GM23248 (cell line): ENCODE data around the gene RGS19. TPM values are rescaled to one million over a fixed set of nuclear protein-coding genes. Genes with fewer than 3 reads are reported as not detected.
"Not testable (repeated sequence)": the region's sequence is repeated elsewhere in the genome, so short reads cannot be mapped to it uniquely, and the experiment has no call there.

ENCODE experiments used
- DNase-seq: peaks from one replicate; pipeline ENCODE4 v3.0.0-alpha.2; 2015
- H2AFZ ChIP-seq: fragments of 200-600 bp; sonication (generic); 2 replicates; pipeline ENCODE4 v1.6.1; 2016; ENCODE audit warnings: antibody characterized with exemption
- H3F3A ChIP-seq: fragments of 200-600 bp; sonication (generic); 2 replicates; pipeline ENCODE4 v1.6.1; 2016; ENCODE audit warnings: mild to moderate bottlenecking, antibody characterized with exemption, mixed run types; ENCODE audit not compliant: insufficient read depth
- H3K27ac ChIP-seq: fragments of 200-600 bp; sonication (generic); 2 replicates; pipeline ENCODE4 v1.5.1; 2016; ENCODE audit warnings: mild to moderate bottlenecking
- H3K27me3 ChIP-seq: fragments of 200-600 bp; sonication (generic); replicated peaks from 2 replicates; pipeline ENCODE4 v1.6.1; 2016; ENCODE audit warnings: mild to moderate bottlenecking; ENCODE audit not compliant: insufficient read depth
- H3K36me3 ChIP-seq: fragments of 200-600 bp; sonication (generic); 2 replicates; pipeline ENCODE4 v1.6.1; 2016; ENCODE audit warnings: low read depth, mild to moderate bottlenecking
- H3K4me1 ChIP-seq: fragments of 200-600 bp; sonication (generic); 2 replicates; pipeline ENCODE4 v1.6.1; 2016; ENCODE audit warnings: mild to moderate bottlenecking; ENCODE audit not compliant: insufficient read depth
- H3K4me2 ChIP-seq: fragments of 200-600 bp; sonication (generic); one replicate; pipeline ENCODE4 v1.6.1; 2016; ENCODE audit warnings: mild to moderate bottlenecking; ENCODE audit not compliant: unreplicated experiment
- H3K4me3 ChIP-seq: fragments of 200-600 bp; sonication (generic); 2 replicates; pipeline ENCODE4 v1.5.1; 2016; ENCODE audit warnings: mild to moderate bottlenecking
- H3K79me2 ChIP-seq: fragments of 200-600 bp; sonication (generic); 2 replicates; pipeline ENCODE4 v1.6.1; 2016; ENCODE audit warnings: mild to moderate bottlenecking; ENCODE audit not compliant: insufficient read depth
- H3K9ac ChIP-seq: fragments of 200-600 bp; sonication (generic); 2 replicates; pipeline ENCODE4 v1.6.1; 2016; ENCODE audit warnings: mild to moderate bottlenecking
- H3K9me2 ChIP-seq: fragments of 200-600 bp; sonication (generic); 2 replicates; pipeline ENCODE4 v1.6.1; 2016; ENCODE audit warnings: mixed run types, mild to moderate bottlenecking, moderate library complexity; ENCODE audit not compliant: insufficient read depth
- H3K9me3 ChIP-seq: fragments of 200-600 bp; sonication (generic); one replicate; pipeline ENCODE4 v1.6.1; 2017; ENCODE audit warnings: low read depth
- H4K20me1 ChIP-seq: fragments of 200-600 bp; sonication (generic); 2 replicates; pipeline ENCODE4 v1.6.0; 2016; ENCODE audit not compliant: insufficient read depth
- EZH2 ChIP-seq: fragments of 200-600 bp; sonication (generic); IDR thresholded peaks from 2 replicates; pipeline ENCODE4 v1.6.1; 2018; ENCODE audit warnings: antibody characterized with exemption, mild to moderate bottlenecking; ENCODE audit not compliant: insufficient read depth, poor library complexity, severe bottlenecking
- EZH2phosphoT487 ChIP-seq: fragments of 200-600 bp; sonication (generic); IDR thresholded peaks from 2 replicates; pipeline ENCODE4 v1.6.1; 2018; ENCODE audit warnings: antibody characterized with exemption, moderate library complexity, mild to moderate bottlenecking, low read depth; ENCODE audit not compliant: insufficient read depth
- WGBS, 2 experiments: methylation state at CpG; one replicate each; pipeline ENCODE4 v1.1.6; 2015 to 2017; ENCODE audit warnings: low lambda C conversion rate in 2 of 2, low coverage in 1 of 2; ENCODE audit errors: missing lambda C conversion rate in 2 of 2; 5-methylcytosine and 5-hydroxymethylcytosine counted together
- in situ Hi-C: fragments of 300-500 bp; cut with MboI; formaldehyde crosslinking; loops from 2 replicates; pipeline ENCODE4 v1.15.0; 2020
- polyA plus RNA-seq: library from polyadenylated mRNA; unstranded; fragments of >200 nt; fragmentation: Nextera tagmentation; extraction: Ambion mirVana; gene quantifications from 2 replicates; pipeline ENCODE4 v1.2.1, GENCODE V29; 2016
- total RNA-seq: library from RNA; depleted of rRNA; stranded (reverse); fragments of >200 nt; shearing (Covaris generic); gene quantifications from 2 replicates; pipeline ENCODE4 v1.2.3, GENCODE V29; 2014

The RGS19 gene
- total and polyA plus RNA-seq, 2 experiments from 2014 or later: 13.2 to 18.7 TPM

DNA sequence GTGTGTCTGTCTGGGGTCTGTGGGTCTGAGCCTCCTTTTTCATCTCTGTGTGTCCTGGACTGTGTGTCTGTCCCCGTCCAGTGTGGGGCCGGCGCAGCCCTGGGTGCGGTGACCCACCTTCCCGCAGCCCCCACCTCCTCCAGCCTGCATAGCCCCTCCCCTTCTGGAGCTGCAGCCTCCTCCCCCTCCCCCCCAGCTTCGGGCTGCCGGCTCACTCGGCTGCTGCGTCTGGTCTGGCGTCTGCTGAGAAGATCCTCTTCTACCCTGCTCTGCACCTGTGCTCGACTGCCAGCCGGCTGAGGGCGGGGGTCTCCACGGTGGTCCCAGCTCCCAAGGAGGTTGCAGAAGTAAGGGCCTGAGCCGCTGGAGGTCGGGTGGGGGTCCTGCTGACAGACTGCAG is 12.5 kb upstream of the RGS19 start:
- H3K4me3 ChIP-seq: no peak overlapping the region
- no peak overlapping the region for H3K9ac ChIP-seq
- no peaks in the 10 kb centered on the region for H3K36me3 ChIP-seq
- H3K4me1 ChIP-seq: no peaks in the 10 kb centered on the region
- H3K4me2 ChIP-seq: no peak overlapping the region
- H3K27ac ChIP-seq: no peak overlapping the region
- H3K79me2 ChIP-seq: no peaks in the 10 kb centered on the region
- H3K27me3 ChIP-seq: no peaks in the 10 kb centered on the region
- no peaks in the 10 kb centered on the region for H3F3A ChIP-seq
- no peaks in the 10 kb centered on the region for H3K9me3 ChIP-seq
- WGBS, 2 experiments: 2 to 15% methylated on average over 11 to 16 of the region's 16 CpGs
- in situ Hi-C loops: no loop called here
- no peaks in the 10 kb centered on the region for H3K9me2 ChIP-seq
- no peak overlapping the region for H2AFZ ChIP-seq
- DNase-seq: no peak
- TF ChIP-seq EZH2phosphoT487: no peak
- no peaks in the 10 kb centered on the region for H4K20me1 ChIP-seq

DNA sequence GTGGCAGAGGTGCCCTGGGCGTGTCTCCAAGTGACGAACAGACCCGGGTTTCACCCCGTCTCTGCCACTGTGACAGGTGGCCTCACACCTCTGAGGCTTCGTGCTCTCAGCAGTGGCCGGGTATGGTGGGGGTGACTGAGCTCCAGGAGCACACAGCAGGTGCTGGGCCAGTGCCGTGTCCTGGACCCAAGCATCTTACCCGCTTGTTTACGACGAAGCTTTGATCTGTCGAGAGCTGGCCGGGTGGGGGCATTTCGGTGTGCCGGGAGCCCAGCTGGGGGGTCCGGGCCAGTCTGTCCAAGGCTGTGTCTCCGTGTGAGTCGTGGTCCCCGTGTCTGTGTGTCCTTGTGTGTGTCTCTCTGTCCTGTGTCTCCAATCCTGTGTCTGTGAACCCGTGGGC is 12.0 kb upstream of the RGS19 start:
- no peak overlapping the region for H3K9ac ChIP-seq
- in situ Hi-C loops: no loop called here
- H4K20me1 ChIP-seq: no peaks in the 10 kb centered on the region
- H3K27me3 ChIP-seq: peaks cover 2% of the 10 kb centered on the region; the same call in 1 of the 2 replicates
- no peak overlapping the region for H2AFZ ChIP-seq
- H3K9me3 ChIP-seq: no peaks in the 10 kb centered on the region
- DNase-seq: no peak
- no peaks in the 10 kb centered on the region for H3K9me2 ChIP-seq
- no peak for TF ChIP-seq EZH2
- TF ChIP-seq EZH2phosphoT487: no peak
- no peak overlapping the region for H3K4me2 ChIP-seq
- no peaks in the 10 kb centered on the region for H3K79me2 ChIP-seq
- H3K36me3 ChIP-seq: no peaks in the 10 kb centered on the region
- no peak overlapping the region for H3K27ac ChIP-seq
- no peaks in the 10 kb centered on the region for H3F3A ChIP-seq
- no peak overlapping the region for H3K4me3 ChIP-seq
- H3K4me1 ChIP-seq: no peaks in the 10 kb centered on the region
- 77 to 86% methylated on average over 18 to 19 of the region's 19 CpGs for WGBS, 2 experiments

DNA sequence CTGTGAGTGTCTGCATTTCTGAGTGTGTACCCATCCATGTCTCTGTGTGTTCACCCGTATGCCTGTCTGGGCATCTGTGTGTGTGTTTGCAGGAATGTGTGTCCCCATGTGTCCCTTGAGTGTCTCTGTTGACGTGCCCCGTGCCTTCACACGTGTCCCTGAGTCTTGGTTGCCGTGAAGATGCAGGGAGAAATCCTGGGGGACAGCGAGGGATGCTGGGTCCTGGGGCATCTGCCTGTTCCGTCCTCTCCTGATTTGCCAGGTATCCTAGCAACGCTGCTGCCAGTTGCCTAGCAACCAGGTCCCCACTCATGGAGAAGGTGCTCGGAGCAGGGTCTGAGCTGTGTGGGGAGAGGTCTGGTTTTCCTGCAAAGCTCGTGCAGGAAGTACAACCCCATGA is 10.8 kb upstream of the RGS19 start:
- H3K4me1 ChIP-seq: no peaks in the 10 kb centered on the region
- H3K4me3 ChIP-seq: no peak overlapping the region
- TF ChIP-seq EZH2 (no peak), EZH2phosphoT487 (no peak)
- H3K9me2 ChIP-seq: no peaks in the 10 kb centered on the region
- no peaks in the 10 kb centered on the region for H3K79me2 ChIP-seq
- H4K20me1 ChIP-seq: no peaks in the 10 kb centered on the region
- in situ Hi-C loops: no loop called here
- H3K27me3 ChIP-seq: peaks cover 4% of the 10 kb centered on the region; the same call in 1 of the 2 replicates
- DNase-seq: no peak
- WGBS, 2 experiments: 21 to 24% methylated on average over 10 of the region's 10 CpGs
- no peak overlapping the region for H3K4me2 ChIP-seq
- H3K36me3 ChIP-seq: no peaks in the 10 kb centered on the region
- H3K9me3 ChIP-seq: no peaks in the 10 kb centered on the region
- H3F3A ChIP-seq: no peaks in the 10 kb centered on the region
- H2AFZ ChIP-seq: no peak overlapping the region
- H3K27ac ChIP-seq: no peak overlapping the region
- no peak overlapping the region for H3K9ac ChIP-seq

DNA sequence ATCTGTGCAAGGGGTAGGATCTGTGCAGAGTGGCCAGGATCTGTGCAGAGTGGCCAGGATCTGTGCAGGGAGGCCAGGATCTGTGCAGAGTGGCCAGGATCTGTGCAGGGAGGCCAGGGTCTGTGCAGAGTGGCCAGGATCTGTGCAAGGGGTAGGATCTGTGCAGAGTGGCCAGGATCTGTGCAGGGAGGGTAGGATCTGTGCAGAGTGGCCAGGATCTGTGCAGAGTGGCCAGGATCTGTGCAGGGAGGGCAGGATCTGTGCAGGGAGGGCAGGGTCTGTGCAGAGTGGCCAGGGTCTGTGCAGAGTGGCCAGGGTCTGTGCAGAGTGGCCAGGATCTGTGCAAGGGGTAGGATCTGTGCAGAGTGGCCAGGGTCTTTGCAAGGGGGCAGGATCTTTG is 9.3 kb upstream of the RGS19 start:
- H2AFZ ChIP-seq, H3K9me2 ChIP-seq, H3K27me3 ChIP-seq, H3K9ac ChIP-seq, H3K36me3 ChIP-seq, in situ Hi-C loops, H3K4me2 ChIP-seq, H3K4me1 ChIP-seq, H3K9me3 ChIP-seq, H3K4me3 ChIP-seq, H3F3A ChIP-seq, H3K27ac ChIP-seq, H3K79me2 ChIP-seq, H4K20me1 ChIP-seq: not testable (repeated sequence)
- peak; percentile 28 for DNase-seq

DNA sequence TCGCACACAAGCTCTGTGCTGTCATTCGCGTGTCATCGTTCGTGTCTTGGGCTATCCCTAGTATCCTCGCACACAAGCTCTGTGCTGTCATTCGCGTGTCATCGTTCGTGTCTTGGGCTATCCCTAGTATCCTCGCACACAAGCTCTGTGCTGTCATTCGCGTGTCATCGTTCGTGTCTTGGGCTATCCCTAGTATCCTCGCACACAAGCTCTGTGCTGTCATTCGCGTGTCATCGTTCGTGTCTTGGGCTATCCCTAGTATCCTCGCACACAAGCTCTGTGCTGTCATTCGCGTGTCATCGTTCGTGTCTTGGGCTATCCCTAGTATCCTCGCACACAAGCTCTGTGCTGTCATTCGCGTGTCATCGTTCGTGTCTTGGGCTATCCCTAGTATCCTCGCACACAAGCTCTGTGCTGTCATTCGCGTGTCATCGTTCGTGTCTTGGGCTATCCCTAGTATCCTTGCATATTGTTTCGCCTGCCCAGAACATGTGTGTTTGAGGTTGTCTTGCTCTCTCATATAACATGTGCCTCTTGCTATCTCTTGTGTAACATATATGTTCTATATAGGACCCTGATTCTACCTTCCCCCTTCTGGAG is 8.0 kb upstream of the RGS19 start:
- H3K36me3 ChIP-seq, H3K4me1 ChIP-seq, H3K79me2 ChIP-seq, H3K9ac ChIP-seq, H3K9me2 ChIP-seq, in situ Hi-C loops, H2AFZ ChIP-seq, H3F3A ChIP-seq, H3K4me2 ChIP-seq, H3K4me3 ChIP-seq, H3K9me3 ChIP-seq, H3K27me3 ChIP-seq, H4K20me1 ChIP-seq, DNase-seq, H3K27ac ChIP-seq: not testable (repeated sequence)
- WGBS, 2 experiments: 95 to 96% methylated on average over 5 to 10 of the region's 36 CpGs
